Stomach (tissue), 9 donors: Measurements from ENCODE around the gene OGFOD2. TPM values are rescaled to one million over a fixed set of nuclear protein-coding genes. Genes with fewer than 3 reads are reported as not detected.

Experiments used
- DNase-seq, 2 donors: peaks; one replicate each; pipeline versions ENCODE4 v3.0.0 to v3.0.0-alpha.2; 2013 to 2019
- H3K27ac ChIP-seq, 5 donors: fragments of 200-600 bp in 4 of 5; sonication (generic) in 4 of 5; one replicate each; pipeline ENCODE4 v1.5.1; 2013 to 2019; ENCODE audit warnings: mild to moderate bottlenecking in 1 of 5, moderate library complexity in 1 of 5
- H3K27me3 ChIP-seq, 3 donors: fragments of 200-600 bp; sonication (generic); one replicate each; pipeline ENCODE4 v1.5.1; 2017 to 2019; ENCODE audit warnings: mixed run types in 1 of 3
- H3K36me3 ChIP-seq, 4 donors: fragments of 200-600 bp; sonication (generic); 1 replicate in 3 of 4; 2 replicates in 1 of 4; pipeline ENCODE4 v1.5.1; 2016 to 2019
- H3K4me1 ChIP-seq, 4 donors: fragments of 200-600 bp; sonication (generic); one replicate each; pipeline ENCODE4 v1.5.1; 2016 to 2019
- H3K4me3 ChIP-seq, 4 donors: fragments of 200-600 bp; sonication (generic) in 3 of 4; one replicate each; pipeline ENCODE4 v1.5.1; 2016 to 2019; ENCODE audit warnings: mild to moderate bottlenecking in 1 of 4
- H3K9me3 ChIP-seq, 4 donors: fragments of 200-600 bp; sonication (generic); one replicate each; pipeline ENCODE4 v1.5.1; 2016 to 2019
- EP300 ChIP-seq: sonication (generic); formaldehyde crosslinking; IDR thresholded peaks from one replicate; pipeline ENCODE4 v1.6.1; 2017; ENCODE audit warnings: antibody characterized with exemption
- POLR2A ChIP-seq, 4 donors: fragments of 450-650 bp; IDR thresholded peaks; one replicate each; pipeline ENCODE4 v1.6.1; 2016; ENCODE audit warnings: antibody characterized with exemption in 4 of 4, control low read depth in 2 of 4, mild to moderate bottlenecking in 1 of 4, moderate library complexity in 1 of 4
- POLR2AphosphoS5 ChIP-seq, 3 donors: sonication (generic); formaldehyde crosslinking; IDR thresholded peaks; one replicate each; pipeline ENCODE4 v1.6.1; 2016; ENCODE audit warnings: antibody characterized with exemption in 3 of 3
- WGBS, 5 donors: extraction: QIAGEN DNeasy Blood & Tissue Kit in 3 of 5; methylation state at CpG; one replicate each; pipeline versions ENCODE4 v1.1.5 to v1.1.7; 2013 to 2018; 5-methylcytosine and 5-hydroxymethylcytosine counted together
- intact Hi-C: fragments of 100-400 bp; cut with DNase I; formaldehyde crosslinking; loops from one replicate; pipeline ENCODE4 v1.15.1; 2023; ENCODE audit warnings: low total_unique reads
- polyA plus RNA-seq, 3 donors: library from polyadenylated mRNA; stranded (reverse); fragments of 200-250 nt; gene quantifications; one replicate each; pipeline ENCODE4 v1.2.3, GENCODE V29; 2013
- total RNA-seq, 5 donors: library from RNA; depleted of rRNA; stranded (reverse); fragments of >200 nt; gene quantifications; one replicate each; pipeline versions ENCODE4 v1.1.0 to v1.2.3, GENCODE V29; 2014 to 2016
- TF ChIP-seq, protein P1 (sequence below), 7 experiments: fragments of 450-650 bp in 4 of 7; fragments of 200-600 bp in 3 of 7; sonication (generic) in 3 of 7; IDR thresholded peaks; one replicate each; pipeline ENCODE4 v1.5.1; 2016 to 2019; ENCODE audit warnings: antibody characterized with exemption in 7 of 7, control low read depth in 2 of 7, mild to moderate bottlenecking in 1 of 7
- donor health status: healthy with polysubstance abuse.
- donor health status: Bipolar disorder and iron deficiency.
- donor health status: healthy.

OGFOD2 gene
- total and polyA plus RNA-seq, 8 donors: 1.7 to 29.2 (median 13.7) TPM

DNA sequence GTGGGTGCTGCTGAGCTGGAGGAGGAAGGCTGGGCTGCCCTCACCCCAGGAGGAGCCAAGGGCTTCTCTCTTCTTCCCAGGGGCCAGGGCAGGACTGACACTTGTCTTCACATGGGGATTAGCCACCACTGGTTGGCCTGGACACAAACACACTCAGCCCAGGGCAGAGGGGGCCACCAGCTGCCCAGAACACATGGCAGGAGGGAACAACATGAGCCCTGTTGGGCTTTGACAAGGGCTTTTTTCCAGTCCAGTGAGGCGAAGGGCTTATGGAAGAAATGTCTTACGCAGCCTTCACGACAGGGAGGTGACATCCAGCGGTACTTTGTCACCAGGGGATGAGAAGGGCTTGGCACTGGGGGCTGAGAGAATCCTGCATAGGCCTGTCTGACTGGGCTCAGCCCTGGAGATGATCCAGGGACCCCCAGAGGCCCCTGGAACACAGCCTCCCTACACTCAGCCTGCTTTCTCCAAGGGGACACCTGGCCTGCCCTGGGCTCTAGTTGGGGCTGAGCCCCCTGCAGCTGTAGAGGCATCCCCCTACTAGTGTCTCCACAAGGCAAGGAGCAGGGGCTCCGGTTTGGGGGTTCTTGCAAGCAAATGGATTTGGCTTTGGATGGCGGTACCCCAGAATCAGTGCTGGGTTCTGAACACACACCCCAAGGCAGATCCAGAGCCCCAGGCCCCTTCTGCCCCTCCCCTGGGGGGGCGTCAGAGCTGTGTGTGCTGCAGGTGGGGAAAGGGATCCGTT, 24.3 kb downstream of the OGFOD2 start:
- Histone ChIP-seq H3K27ac (no peak overlapping the region), H3K9me3 (no peaks in the 10 kb centered on the region), H3K27me3 (no peaks in the 10 kb centered on the region), H3K4me3 (no peak overlapping the region), H3K36me3 (peaks cover 6 to 73% (median 53%) of the 10 kb centered on the region in 4 donors), H3K4me1 (peaks cover 0 to 10% (median 10%) of the 10 kb centered on the region in 4 donors)
- no peak for DNase-seq
- TF ChIP-seq POLR2A (IDR thresholded peaks at IDR 0.05) (no peak), EP300 (no peak), POLR2AphosphoS5 (IDR thresholded peaks at IDR 0.05) (no peak)
- TF ChIP-seq, protein P1, sequence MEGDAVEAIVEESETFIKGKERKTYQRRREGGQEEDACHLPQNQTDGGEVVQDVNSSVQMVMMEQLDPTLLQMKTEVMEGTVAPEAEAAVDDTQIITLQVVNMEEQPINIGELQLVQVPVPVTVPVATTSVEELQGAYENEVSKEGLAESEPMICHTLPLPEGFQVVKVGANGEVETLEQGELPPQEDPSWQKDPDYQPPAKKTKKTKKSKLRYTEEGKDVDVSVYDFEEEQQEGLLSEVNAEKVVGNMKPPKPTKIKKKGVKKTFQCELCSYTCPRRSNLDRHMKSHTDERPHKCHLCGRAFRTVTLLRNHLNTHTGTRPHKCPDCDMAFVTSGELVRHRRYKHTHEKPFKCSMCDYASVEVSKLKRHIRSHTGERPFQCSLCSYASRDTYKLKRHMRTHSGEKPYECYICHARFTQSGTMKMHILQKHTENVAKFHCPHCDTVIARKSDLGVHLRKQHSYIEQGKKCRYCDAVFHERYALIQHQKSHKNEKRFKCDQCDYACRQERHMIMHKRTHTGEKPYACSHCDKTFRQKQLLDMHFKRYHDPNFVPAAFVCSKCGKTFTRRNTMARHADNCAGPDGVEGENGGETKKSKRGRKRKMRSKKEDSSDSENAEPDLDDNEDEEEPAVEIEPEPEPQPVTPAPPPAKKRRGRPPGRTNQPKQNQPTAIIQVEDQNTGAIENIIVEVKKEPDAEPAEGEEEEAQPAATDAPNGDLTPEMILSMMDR (IDR thresholded peaks at IDR 0.05): no peak
- intact Hi-C loops: no loop called here
- 76 to 92% (median 89%) methylated on average over 7 to 8 of the region's 8 CpGs for WGBS, 5 donors

- no peaks in the 10 kb centered on the region for H3K27me3 ChIP-seq
- no peak overlapping the region for H3K4me3 ChIP-seq
- H3K36me3 ChIP-seq: peaks cover 10 to 73% (median 56%) of the 10 kb centered on the region in 4 donors
- no peaks in the 10 kb centered on the region for H3K9me3 ChIP-seq
- DNase-seq: no peak
- 82 to 88% (median 85%) methylated on average over 18 to 20 of the region's 20 CpGs for WGBS, 5 donors
- no peak overlapping the region for H3K27ac ChIP-seq
- TF ChIP-seq POLR2AphosphoS5 (IDR thresholded peaks at IDR 0.05): no peak
- TF ChIP-seq, protein P1 (IDR thresholded peaks at IDR 0.05): no peak
- TF ChIP-seq EP300: no peak
- TF ChIP-seq POLR2A (IDR thresholded peaks at IDR 0.05): no peak
- H3K4me1 ChIP-seq: peaks cover 0 to 10% (median 10%) of the 10 kb centered on the region in 4 donors
- intact Hi-C loops: no loop called here
These were observed 25.0 kb downstream of the OGFOD2 start for GRCh38 chr12:122999986-123000420.

GRCh38 chr12:123000578-123000977, 25.5 kb downstream of the OGFOD2 start:
- no peaks in the 10 kb centered on the region for H3K27me3 ChIP-seq
- H3K27ac ChIP-seq: no peak overlapping the region
- intact Hi-C loops: no loop called here
- H3K36me3 ChIP-seq: peaks cover 13 to 73% (median 59%) of the 10 kb centered on the region in 4 donors
- DNase-seq: no peak
- no peak for TF ChIP-seq POLR2A (IDR thresholded peaks at IDR 0.05)
- no peak for TF ChIP-seq POLR2AphosphoS5 (IDR thresholded peaks at IDR 0.05)
- TF ChIP-seq EP300: no peak
- TF ChIP-seq, protein P1 (IDR thresholded peaks at IDR 0.05): no peak
- no peak overlapping the region for H3K4me3 ChIP-seq
- peaks cover 0 to 10% (median 7%) of the 10 kb centered on the region in 4 donors for H3K4me1 ChIP-seq
- H3K9me3 ChIP-seq: no peaks in the 10 kb centered on the region
- 91 to 100% (median 96%) methylated on average over 6 to 10 of the region's 10 CpGs for WGBS, 5 donors

- Histone ChIP-seq H3K4me3 (no peak overlapping the region), H3K36me3 (peaks cover 13 to 68% (median 61%) of the 10 kb centered on the region in 4 donors)
- intact Hi-C loops: no loop called here
These were observed 26.4 kb downstream of the OGFOD2 start for GRCh38 chr12:123001464-123001863.

More at GRCh38 chr12:123001464-123001863, 26.4 kb downstream of the OGFOD2 start:
- no peak overlapping the region for H3K27ac ChIP-seq
- 85 to 95% (median 87%) methylated on average over 3 of the region's 3 CpGs for WGBS, 5 donors
- H3K4me1 ChIP-seq: peaks cover 0 to 2% (median 0%) of the 10 kb centered on the region in 4 donors
- no peaks in the 10 kb centered on the region for H3K9me3 ChIP-seq
- no peak for DNase-seq
- no peaks in the 10 kb centered on the region for H3K27me3 ChIP-seq
- TF ChIP-seq, protein P1 (IDR thresholded peaks at IDR 0.05): no peak
- TF ChIP-seq POLR2A (IDR thresholded peaks at IDR 0.05): no peak
- no peak for TF ChIP-seq POLR2AphosphoS5 (IDR thresholded peaks at IDR 0.05)
- TF ChIP-seq EP300: no peak
